ENCODE results near the gene COL18A1.

COL18A1 gene

DNA sequence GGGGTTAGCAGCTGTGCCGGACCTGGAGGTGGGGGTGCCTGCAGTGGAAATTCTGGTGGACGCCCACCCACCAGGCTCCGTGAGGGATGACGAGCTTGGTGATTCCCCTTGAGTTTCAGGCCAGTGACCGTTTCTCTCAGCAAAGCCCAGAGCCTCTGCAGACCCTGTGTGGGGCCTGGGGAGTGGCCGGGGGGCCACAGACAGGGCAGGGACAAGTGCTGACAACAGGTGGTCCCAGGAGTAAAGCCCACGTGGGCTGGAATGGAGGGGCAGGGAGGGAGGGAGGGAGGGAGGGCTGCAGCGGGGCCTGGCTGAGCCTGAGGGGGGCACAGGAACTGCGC, 52.8 kb downstream of the COL18A1 start:
- TF ChIP-seq, protein P1, sequence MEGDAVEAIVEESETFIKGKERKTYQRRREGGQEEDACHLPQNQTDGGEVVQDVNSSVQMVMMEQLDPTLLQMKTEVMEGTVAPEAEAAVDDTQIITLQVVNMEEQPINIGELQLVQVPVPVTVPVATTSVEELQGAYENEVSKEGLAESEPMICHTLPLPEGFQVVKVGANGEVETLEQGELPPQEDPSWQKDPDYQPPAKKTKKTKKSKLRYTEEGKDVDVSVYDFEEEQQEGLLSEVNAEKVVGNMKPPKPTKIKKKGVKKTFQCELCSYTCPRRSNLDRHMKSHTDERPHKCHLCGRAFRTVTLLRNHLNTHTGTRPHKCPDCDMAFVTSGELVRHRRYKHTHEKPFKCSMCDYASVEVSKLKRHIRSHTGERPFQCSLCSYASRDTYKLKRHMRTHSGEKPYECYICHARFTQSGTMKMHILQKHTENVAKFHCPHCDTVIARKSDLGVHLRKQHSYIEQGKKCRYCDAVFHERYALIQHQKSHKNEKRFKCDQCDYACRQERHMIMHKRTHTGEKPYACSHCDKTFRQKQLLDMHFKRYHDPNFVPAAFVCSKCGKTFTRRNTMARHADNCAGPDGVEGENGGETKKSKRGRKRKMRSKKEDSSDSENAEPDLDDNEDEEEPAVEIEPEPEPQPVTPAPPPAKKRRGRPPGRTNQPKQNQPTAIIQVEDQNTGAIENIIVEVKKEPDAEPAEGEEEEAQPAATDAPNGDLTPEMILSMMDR (IDR thresholded peaks at IDR 0.05; ENCODE audit: poor library complexity, severe bottlenecking): no peak
- H3K4me3 ChIP-seq (ENCODE audit: severe bottlenecking): no peak overlapping the region
- no peaks in the 10 kb centered on the region for H3K9me3 ChIP-seq (ENCODE audit: severe bottlenecking)
- no peaks in the 10 kb centered on the region for H3K36me3 ChIP-seq (ENCODE audit: low read depth)
- H3K27ac ChIP-seq (ENCODE audit: poor library complexity, severe bottlenecking): no peak overlapping the region
- DNase-seq (ENCODE audit: low spot score) (no peak), ATAC-seq (ENCODE audit: low read depth) (no peak)
- H3K27me3 ChIP-seq (ENCODE audit: insufficient read depth, poor library complexity, severe bottlenecking): no peaks in the 10 kb centered on the region
- H3K4me1 ChIP-seq (ENCODE audit: insufficient read depth, poor library complexity, severe bottlenecking): no peaks in the 10 kb centered on the region

DNA sequence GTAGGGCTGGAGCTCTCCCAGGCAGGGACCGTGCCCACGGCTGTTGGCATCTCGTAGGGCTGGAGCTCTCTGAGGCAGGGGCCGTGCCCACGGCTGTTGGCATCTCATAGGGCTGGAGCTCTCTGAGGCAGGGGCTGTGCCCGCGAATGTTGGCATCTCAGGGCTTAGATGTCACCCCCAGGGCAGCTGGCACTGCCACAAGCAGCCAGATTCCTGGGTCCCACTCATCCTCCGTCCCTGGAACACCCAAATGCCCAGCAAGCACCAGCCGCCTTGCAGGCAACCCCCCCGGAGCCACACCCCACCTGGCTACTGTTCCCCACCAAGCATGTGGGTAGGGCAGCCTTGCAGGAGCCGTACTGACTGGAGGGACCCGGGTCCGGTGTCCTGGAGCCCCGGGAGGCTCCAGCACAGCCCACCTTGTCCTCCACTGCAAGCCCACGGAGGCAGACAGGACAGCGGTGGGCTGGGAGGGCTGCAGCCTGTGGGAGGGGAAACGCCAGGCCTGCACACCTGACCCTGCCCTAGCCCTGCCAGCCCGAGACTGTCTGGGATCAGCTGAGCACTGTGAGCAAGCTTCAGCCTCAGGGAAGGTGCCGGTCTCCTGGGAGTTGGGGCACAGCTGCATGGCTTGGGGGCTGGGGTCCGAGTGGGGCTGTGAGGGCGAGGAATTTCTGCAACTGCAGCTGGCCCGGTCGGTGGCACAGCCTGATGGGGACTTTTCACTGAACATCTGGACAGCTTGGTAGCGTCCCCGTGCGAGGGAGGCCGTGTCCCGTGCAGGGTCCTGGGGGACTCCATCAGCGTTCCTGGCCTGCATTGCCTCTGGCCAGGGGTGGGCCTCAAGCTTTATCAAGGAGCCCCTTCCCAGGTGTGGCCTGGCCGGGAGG, 53.6 kb downstream of the COL18A1 start:
- ATAC-seq (ENCODE audit: low read depth) (no peak), DNase-seq (ENCODE audit: low spot score) (no peak)
- Histone ChIP-seq H3K4me3 (ENCODE audit: severe bottlenecking) (no peak overlapping the region), H3K27me3 (ENCODE audit: insufficient read depth, poor library complexity, severe bottlenecking) (no peaks in the 10 kb centered on the region), H3K27ac (ENCODE audit: poor library complexity, severe bottlenecking) (no peak overlapping the region), H3K9me3 (ENCODE audit: severe bottlenecking) (no peaks in the 10 kb centered on the region), H3K4me1 (ENCODE audit: insufficient read depth, poor library complexity, severe bottlenecking) (no peaks in the 10 kb centered on the region), H3K36me3 (ENCODE audit: low read depth) (no peaks in the 10 kb centered on the region)
- TF ChIP-seq, protein P1 (IDR thresholded peaks at IDR 0.05; ENCODE audit: poor library complexity, severe bottlenecking): no peak

DNA sequence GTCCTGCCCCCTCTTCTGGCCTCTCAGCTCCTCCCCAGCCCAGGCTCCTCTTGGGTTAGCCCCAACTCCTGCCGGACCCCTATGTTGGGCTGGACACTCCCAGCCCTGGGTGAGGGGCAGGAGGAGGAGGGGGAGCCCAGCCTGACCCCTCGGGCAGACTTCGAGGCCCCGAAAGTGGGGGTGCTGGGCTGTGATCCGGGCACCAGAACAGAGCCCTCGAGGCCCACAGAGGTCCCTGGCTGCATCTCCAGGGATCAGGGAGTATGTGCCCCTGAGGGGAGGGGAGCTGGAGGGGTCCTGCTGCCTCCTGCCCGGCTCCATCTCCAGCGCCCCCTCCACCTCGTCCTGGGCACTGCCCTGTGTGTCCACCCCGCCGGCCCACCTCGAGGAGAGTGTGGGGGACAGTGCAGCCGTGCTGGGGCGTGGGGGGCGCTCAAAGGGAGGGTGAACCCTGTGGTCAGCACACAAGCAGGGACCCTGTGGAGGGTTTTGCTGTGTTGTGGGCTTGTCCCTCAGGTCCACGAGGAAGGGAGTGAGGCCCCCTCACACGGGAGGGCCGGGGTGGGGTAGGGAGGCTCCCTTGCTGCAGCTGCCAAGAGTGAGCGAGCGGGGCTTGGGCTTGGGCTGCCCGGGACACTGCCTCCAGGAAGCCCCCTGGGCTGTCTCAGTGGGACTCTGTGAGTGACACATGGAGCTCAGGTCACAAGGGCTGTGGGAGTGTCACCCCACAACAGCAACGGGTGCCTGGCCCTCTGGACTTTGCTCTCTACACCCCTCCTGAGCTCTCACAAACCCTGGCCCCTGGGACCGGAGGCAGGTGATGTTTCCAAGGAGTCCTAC, 54.4 kb downstream of the COL18A1 start:
- DNase-seq (ENCODE audit: low spot score) (peak; percentile 58), ATAC-seq (ENCODE audit: low read depth) (no peak)
- Histone ChIP-seq H3K4me1 (ENCODE audit: insufficient read depth, poor library complexity, severe bottlenecking) (no peaks in the 10 kb centered on the region), H3K36me3 (ENCODE audit: low read depth) (no peaks in the 10 kb centered on the region), H3K4me3 (ENCODE audit: severe bottlenecking) (no peak overlapping the region), H3K27ac (ENCODE audit: poor library complexity, severe bottlenecking) (no peak overlapping the region), H3K9me3 (ENCODE audit: severe bottlenecking) (no peaks in the 10 kb centered on the region), H3K27me3 (ENCODE audit: insufficient read depth, poor library complexity, severe bottlenecking) (no peaks in the 10 kb centered on the region)
- TF ChIP-seq, protein P1 (IDR thresholded peaks at IDR 0.05; ENCODE audit: poor library complexity, severe bottlenecking): no peak

DNA sequence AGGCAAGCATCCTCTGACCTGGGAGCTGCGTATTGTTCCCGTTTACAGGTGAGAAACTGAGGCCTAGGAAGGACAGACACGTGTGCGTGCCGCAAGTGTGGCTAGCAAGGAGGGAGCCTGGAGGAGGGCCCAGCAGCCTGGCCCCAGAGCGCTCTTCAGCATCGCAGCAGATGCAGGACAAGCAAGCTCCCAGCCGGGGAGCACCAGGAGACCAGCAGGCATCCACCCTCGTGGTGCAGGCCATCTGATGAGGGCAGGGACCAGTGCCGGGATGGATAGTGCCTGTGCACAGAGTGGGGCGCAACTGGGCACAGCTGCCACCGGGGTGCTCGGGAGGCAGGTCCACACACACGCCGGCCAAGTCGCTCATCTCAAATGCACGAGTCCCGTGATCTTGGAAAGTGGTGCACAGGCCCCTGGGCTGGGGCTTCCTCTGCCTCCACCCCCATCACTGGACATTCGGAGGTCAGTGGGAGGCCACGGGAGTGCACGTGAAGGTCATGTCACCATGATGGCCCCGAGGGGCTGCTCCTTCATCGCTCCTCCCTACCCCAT, 55.1 kb downstream of the COL18A1 start:
- TF ChIP-seq, protein P1 (IDR thresholded peaks at IDR 0.05; ENCODE audit: poor library complexity, severe bottlenecking): no peak
- H3K9me3 ChIP-seq (ENCODE audit: severe bottlenecking): no peaks in the 10 kb centered on the region
- H3K27me3 ChIP-seq (ENCODE audit: insufficient read depth, poor library complexity, severe bottlenecking): no peaks in the 10 kb centered on the region
- H3K36me3 ChIP-seq (ENCODE audit: low read depth): no peaks in the 10 kb centered on the region
- H3K27ac ChIP-seq (ENCODE audit: poor library complexity, severe bottlenecking): no peak overlapping the region
- no peaks in the 10 kb centered on the region for H3K4me1 ChIP-seq (ENCODE audit: insufficient read depth, poor library complexity, severe bottlenecking)
- no peak for ATAC-seq (ENCODE audit: low read depth)
- no peak overlapping the region for H3K4me3 ChIP-seq (ENCODE audit: severe bottlenecking)
- peak; percentile 40 for DNase-seq (ENCODE audit: low spot score)
